ENCODE results near the gene ZFR2. TPM values are rescaled to one million over a fixed set of nuclear protein-coding genes. Genes with fewer than 3 reads are reported as not detected.

Gene ZFR2
- total and polyA plus RNA-seq, 9 donors = under 0.01 to 0.23 (median 0.09) TPM; not detected in 2

- 91% methylated on average over 1 of the region's 1 CpG for WGBS (ENCODE audit: insufficient coverage)
- Histone ChIP-seq H3K4me3 (ENCODE audit: low read length) (no peak overlapping the region), H3K36me3 (ENCODE audit: control insufficient read depth, insufficient read depth, low read length) (no peaks in the 10 kb centered on the region), H3K27me3 (ENCODE audit: control insufficient read depth, insufficient read depth, low read length) (peaks cover 38% of the 10 kb centered on the region), H3K9me3 (replicated peaks; ENCODE audit: control insufficient read depth, low read depth, low read length) (peaks cover 20% of the 10 kb centered on the region), H3K4me1 (ENCODE audit: control insufficient read depth, insufficient read depth, low read length) (peaks cover 4% of the 10 kb centered on the region), H3K27ac (ENCODE audit: low read length) (no peak overlapping the region)
- DNase-seq = no peak
These were observed 86.5 kb downstream of the ZFR2 start for GRCh38 chr19:3782330-3782729.

GRCh38 chr19:3781603-3782002, 87.2 kb downstream of the ZFR2 start:
- no peak overlapping the region for H3K27ac ChIP-seq (ENCODE audit: low read length)
- DNase-seq = no peak
- no peaks in the 10 kb centered on the region for H3K36me3 ChIP-seq (ENCODE audit: control insufficient read depth, insufficient read depth, low read length)
- H3K9me3 ChIP-seq (replicated peaks; ENCODE audit: control insufficient read depth, low read depth, low read length) = peaks cover 20% of the 10 kb centered on the region
- peaks cover 33% of the 10 kb centered on the region for H3K27me3 ChIP-seq (ENCODE audit: control insufficient read depth, insufficient read depth, low read length)
- WGBS (ENCODE audit: insufficient coverage) = no CpG with 5 or more reads among the region's 2 CpGs
- peaks cover 4% of the 10 kb centered on the region for H3K4me1 ChIP-seq (ENCODE audit: control insufficient read depth, insufficient read depth, low read length)
- no peak overlapping the region for H3K4me3 ChIP-seq (ENCODE audit: low read length)

DNA sequence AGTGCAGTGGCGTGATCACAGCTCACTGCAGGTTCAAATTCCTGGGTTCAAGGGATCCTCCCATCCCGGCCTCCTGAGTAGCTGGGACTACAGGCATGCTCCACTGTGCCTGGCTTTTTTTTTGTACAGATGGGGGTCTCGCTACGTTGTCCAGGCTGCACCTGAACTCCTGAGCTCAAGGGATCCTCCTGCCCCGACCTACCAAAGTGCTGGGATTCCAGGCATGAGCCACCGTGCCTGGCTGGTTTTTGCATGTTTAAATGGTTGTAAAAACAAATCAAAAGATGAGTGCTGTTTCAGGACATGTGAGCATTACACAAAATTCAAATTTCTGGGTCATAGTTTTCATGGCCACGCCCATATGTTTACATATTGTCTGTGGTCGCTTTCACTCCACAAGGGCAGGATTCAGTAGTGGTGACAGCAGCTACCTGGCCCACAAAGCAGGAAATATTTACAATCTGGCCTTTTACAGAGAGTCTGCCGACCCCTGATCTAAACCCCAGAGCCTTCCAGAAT, 88.0 kb downstream of the ZFR2 start:
- Histone ChIP-seq H3K4me3 (ENCODE audit: low read length) (no peak overlapping the region), H3K36me3 (ENCODE audit: control insufficient read depth, insufficient read depth, low read length) (no peaks in the 10 kb centered on the region), H3K9me3 (replicated peaks; ENCODE audit: control insufficient read depth, low read depth, low read length) (peaks cover 20% of the 10 kb centered on the region), H3K4me1 (ENCODE audit: control insufficient read depth, insufficient read depth, low read length) (peaks cover 4% of the 10 kb centered on the region), H3K27ac (ENCODE audit: low read length) (no peak overlapping the region), H3K27me3 (ENCODE audit: control insufficient read depth, insufficient read depth, low read length) (peaks cover 27% of the 10 kb centered on the region)
- WGBS (ENCODE audit: insufficient coverage) = 98% methylated on average over 5 of the region's 9 CpGs
- no peak for DNase-seq

DNA sequence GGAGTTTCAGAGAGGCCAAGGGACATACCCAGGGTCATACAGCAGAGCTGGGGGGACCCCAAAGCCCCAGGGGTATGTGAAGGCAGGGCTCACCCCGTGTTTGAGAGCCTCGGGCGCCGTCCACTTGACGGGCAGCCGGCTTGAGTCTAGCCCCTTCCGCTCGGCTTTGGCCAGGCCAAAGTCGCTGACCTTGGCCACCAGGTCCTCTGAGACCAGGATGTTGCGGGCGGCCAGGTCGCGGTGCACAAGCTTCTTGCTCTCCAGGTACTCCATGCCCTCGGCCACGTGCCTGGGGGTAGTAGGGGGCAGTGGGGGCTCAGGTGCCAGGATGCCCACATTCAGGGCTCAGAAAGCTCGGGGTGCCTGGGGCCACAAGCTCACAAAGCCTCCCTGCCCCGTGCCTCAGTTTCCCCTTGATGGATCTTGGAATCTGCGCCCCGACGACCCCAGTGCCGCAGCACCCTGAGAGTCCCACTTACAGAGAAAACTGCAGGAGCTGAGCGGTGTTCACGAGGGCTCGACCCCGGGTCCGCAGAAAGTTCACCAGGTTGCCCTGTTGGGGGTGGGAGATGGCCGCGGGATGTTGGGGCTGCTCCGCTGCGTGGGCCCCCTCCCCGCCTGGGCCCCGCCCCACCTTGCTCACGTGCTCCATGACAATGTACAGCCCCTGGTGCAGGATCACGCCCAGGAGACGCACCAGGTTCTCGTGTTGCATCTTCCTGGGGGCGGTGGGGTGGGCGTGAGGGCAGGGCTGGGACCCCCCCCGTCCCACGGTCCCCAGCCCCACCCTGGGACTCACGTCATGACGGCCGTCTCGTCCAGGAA, 89.7 kb downstream of the ZFR2 start:
- no peaks in the 10 kb centered on the region for H3K36me3 ChIP-seq (ENCODE audit: control insufficient read depth, insufficient read depth, low read length)
- H3K4me1 ChIP-seq (ENCODE audit: control insufficient read depth, insufficient read depth, low read length) = no peaks in the 10 kb centered on the region
- H3K27ac ChIP-seq (ENCODE audit: low read length) = no peak overlapping the region
- H3K27me3 ChIP-seq (ENCODE audit: control insufficient read depth, insufficient read depth, low read length) = peaks cover 10% of the 10 kb centered on the region
- WGBS (ENCODE audit: insufficient coverage) = 73% methylated on average over 32 of the region's 44 CpGs
- no peak overlapping the region for H3K4me3 ChIP-seq (ENCODE audit: low read length)
- no peak for DNase-seq
- peaks cover 20% of the 10 kb centered on the region for H3K9me3 ChIP-seq (replicated peaks; ENCODE audit: control insufficient read depth, low read depth, low read length)

- DNase-seq = no peak
- Histone ChIP-seq H3K9me3 (replicated peaks; ENCODE audit: control insufficient read depth, low read depth, low read length) (peaks cover 20% of the 10 kb centered on the region), H3K4me3 (ENCODE audit: low read length) (no peak overlapping the region), H3K27ac (ENCODE audit: low read length) (no peak overlapping the region), H3K27me3 (ENCODE audit: control insufficient read depth, insufficient read depth, low read length) (peaks cover 2% of the 10 kb centered on the region), H3K36me3 (ENCODE audit: control insufficient read depth, insufficient read depth, low read length) (no peaks in the 10 kb centered on the region), H3K4me1 (ENCODE audit: control insufficient read depth, insufficient read depth, low read length) (no peaks in the 10 kb centered on the region)
- 83% methylated on average over 36 of the region's 37 CpGs for WGBS (ENCODE audit: insufficient coverage)
These were observed 90.6 kb downstream of the ZFR2 start for GRCh38 chr19:3778104-3778867.

GRCh38 chr19:3776479-3777040, 92.3 kb downstream of the ZFR2 start:
- H3K4me3 ChIP-seq (ENCODE audit: low read length) = no peak overlapping the region
- H3K36me3 ChIP-seq (ENCODE audit: control insufficient read depth, insufficient read depth, low read length) = no peaks in the 10 kb centered on the region
- WGBS (ENCODE audit: insufficient coverage) = 81% methylated on average over 1 of the region's 1 CpG
- no peaks in the 10 kb centered on the region for H3K4me1 ChIP-seq (ENCODE audit: control insufficient read depth, insufficient read depth, low read length)
- no peak overlapping the region for H3K27ac ChIP-seq (ENCODE audit: low read length)
- DNase-seq = no peak
- no peaks in the 10 kb centered on the region for H3K27me3 ChIP-seq (ENCODE audit: control insufficient read depth, insufficient read depth, low read length)
- H3K9me3 ChIP-seq (replicated peaks; ENCODE audit: control insufficient read depth, low read depth, low read length) = peaks cover 6% of the 10 kb centered on the region

GRCh38 chr19:3775831-3776230, 93.0 kb downstream of the ZFR2 start:
- no peaks in the 10 kb centered on the region for H3K4me1 ChIP-seq (ENCODE audit: control insufficient read depth, insufficient read depth, low read length)
- H3K27me3 ChIP-seq (ENCODE audit: control insufficient read depth, insufficient read depth, low read length) = no peaks in the 10 kb centered on the region
- no peak overlapping the region for H3K4me3 ChIP-seq (ENCODE audit: low read length)
- no peak overlapping the region for H3K27ac ChIP-seq (ENCODE audit: low read length)
- H3K36me3 ChIP-seq (ENCODE audit: control insufficient read depth, insufficient read depth, low read length) = no peaks in the 10 kb centered on the region
- no peak for DNase-seq
- 91% methylated on average over 3 of the region's 5 CpGs for WGBS (ENCODE audit: insufficient coverage)
- H3K9me3 ChIP-seq (replicated peaks; ENCODE audit: control insufficient read depth, low read depth, low read length) = no peaks in the 10 kb centered on the region

GRCh38 chr19:3775374-3775711, 93.5 kb downstream of the ZFR2 start:
- H3K9me3 ChIP-seq (replicated peaks; ENCODE audit: control insufficient read depth, low read depth, low read length) = no peaks in the 10 kb centered on the region
- no peak overlapping the region for H3K27ac ChIP-seq (ENCODE audit: low read length)
- no peak for DNase-seq
- H3K4me3 ChIP-seq (ENCODE audit: low read length) = no peak overlapping the region
- no CpG with 5 or more reads among the region's 2 CpGs for WGBS (ENCODE audit: insufficient coverage)
- H3K36me3 ChIP-seq (ENCODE audit: control insufficient read depth, insufficient read depth, low read length) = no peaks in the 10 kb centered on the region
- H3K27me3 ChIP-seq (ENCODE audit: control insufficient read depth, insufficient read depth, low read length) = no peaks in the 10 kb centered on the region
- no peaks in the 10 kb centered on the region for H3K4me1 ChIP-seq (ENCODE audit: control insufficient read depth, insufficient read depth, low read length)

DNA sequence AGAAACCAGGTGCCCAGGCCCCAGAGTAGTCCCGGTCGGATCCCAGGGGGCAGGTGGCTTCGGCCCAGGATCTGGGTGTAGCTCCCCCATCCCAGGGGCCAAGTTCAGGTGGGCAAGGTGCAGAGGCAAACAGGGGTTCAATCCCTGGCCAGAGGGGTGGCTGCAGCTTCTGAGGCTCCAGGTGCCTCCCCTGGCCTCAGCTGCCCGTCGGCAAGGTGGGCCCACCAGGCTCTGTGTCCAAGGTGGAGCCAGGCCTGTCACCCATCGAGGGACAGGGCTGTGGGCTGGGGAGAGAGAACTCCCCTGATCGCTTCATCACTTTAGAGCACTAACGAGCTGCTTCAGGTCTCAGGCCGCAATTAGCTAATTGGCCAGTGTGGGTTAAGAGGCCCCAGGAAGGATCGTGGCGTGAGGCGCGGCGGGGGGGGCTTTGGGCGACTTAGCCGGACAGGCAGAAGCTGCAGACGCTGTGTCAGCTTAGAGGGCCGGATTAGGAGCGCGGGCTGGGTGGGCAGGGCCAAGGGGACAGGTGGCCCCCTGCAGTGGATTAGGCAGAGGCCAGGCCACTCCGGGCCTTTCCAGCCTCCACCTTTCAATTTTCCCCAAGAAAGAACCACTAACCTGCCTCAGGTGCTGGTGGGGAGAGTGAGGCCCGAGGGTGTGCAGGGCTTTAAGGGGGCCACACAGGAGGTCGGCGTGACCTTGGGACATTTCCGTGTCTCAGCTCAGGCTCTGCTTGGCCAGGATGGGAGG, 94.0 kb downstream of the ZFR2 start:
- no peaks in the 10 kb centered on the region for H3K36me3 ChIP-seq (ENCODE audit: control insufficient read depth, insufficient read depth, low read length)
- no peak overlapping the region for H3K27ac ChIP-seq (ENCODE audit: low read length)
- H3K9me3 ChIP-seq (replicated peaks; ENCODE audit: control insufficient read depth, low read depth, low read length) = no peaks in the 10 kb centered on the region
- no peaks in the 10 kb centered on the region for H3K4me1 ChIP-seq (ENCODE audit: control insufficient read depth, insufficient read depth, low read length)
- H3K4me3 ChIP-seq (ENCODE audit: low read length) = no peak overlapping the region
- DNase-seq = no peak
- WGBS (ENCODE audit: insufficient coverage) = 32% methylated on average over 16 of the region's 25 CpGs
- H3K27me3 ChIP-seq (ENCODE audit: control insufficient read depth, insufficient read depth, low read length) = no peaks in the 10 kb centered on the region
